Fibroblast of lung (primary cell): ENCODE results near the gene SPATS1. TPM values are rescaled to one million over a fixed set of nuclear protein-coding genes. Genes with fewer than 3 reads are reported as not detected.

ENCODE experiments used
- DNase-seq, 2 donors: peaks; one replicate each; pipeline versions ENCODE4 v3.0.0 to v3.0.0-alpha.2; 2010; ENCODE audit warnings: low read depth in 2 of 2
- H2AFZ ChIP-seq: 2 replicates; pipeline ENCODE4 v1.5.1; 2012; ENCODE audit warnings: low read length, control low read depth, inconsistent platforms
- H3K27ac ChIP-seq: 2 replicates; pipeline ENCODE4 v1.5.1; 2011; ENCODE audit warnings: low read length, control low read depth; ENCODE audit not compliant: insufficient read depth
- H3K27me3 ChIP-seq: 2 replicates; pipeline ENCODE4 v1.5.1; 2011; ENCODE audit warnings: mild to moderate bottlenecking, low read length; ENCODE audit not compliant: control insufficient read depth, insufficient read depth
- H3K36me3 ChIP-seq: 2 replicates; pipeline ENCODE4 v1.5.1; 2011; ENCODE audit warnings: low read length; ENCODE audit not compliant: control insufficient read depth, insufficient read depth
- H3K4me1 ChIP-seq: 2 replicates; pipeline ENCODE4 v1.5.1; 2011; ENCODE audit warnings: low read length; ENCODE audit not compliant: control insufficient read depth, insufficient read depth; ENCODE audit errors: extremely low read depth
- H3K4me2 ChIP-seq: 2 replicates; pipeline ENCODE4 v1.5.1; 2011; ENCODE audit warnings: low read length, control low read depth; ENCODE audit not compliant: insufficient read depth; ENCODE audit errors: extremely low read depth
- H3K4me3 ChIP-seq, 4 experiments: fragments of 200-600 bp in 1 of 4; sonication (generic) in 1 of 4; replicated peaks in 1 of 4; 2 replicates each; pipeline ENCODE4 v1.5.1; 2011 to 2016; ENCODE audit warnings: low read length in 4 of 4, low read depth in 3 of 4, mild to moderate bottlenecking in 3 of 4, control low read depth in 2 of 4, inconsistent platforms in 1 of 4, mixed read lengths in 1 of 4; ENCODE audit not compliant: insufficient read depth in 1 of 4; ENCODE audit errors: control extremely low read depth in 1 of 4
- H3K79me2 ChIP-seq: 2 replicates; pipeline ENCODE4 v1.5.1; 2012; ENCODE audit warnings: mild to moderate bottlenecking, low read length, inconsistent platforms; ENCODE audit not compliant: control insufficient read depth, insufficient read depth
- H3K9ac ChIP-seq: 2 replicates; pipeline ENCODE4 v1.5.1; 2011; ENCODE audit warnings: mild to moderate bottlenecking, low read length, control low read depth; ENCODE audit not compliant: insufficient read depth
- H3K9me3 ChIP-seq: 2 replicates; pipeline ENCODE4 v1.5.1; 2012; ENCODE audit warnings: low read depth, low read length; ENCODE audit not compliant: control insufficient read depth, insufficient read depth
- H4K20me1 ChIP-seq: 2 replicates; pipeline ENCODE4 v1.5.1; 2011; ENCODE audit warnings: low read length; ENCODE audit not compliant: control insufficient read depth, insufficient read depth; ENCODE audit errors: extremely low read depth
- EZH2 ChIP-seq: IDR thresholded peaks from 2 replicates; pipeline ENCODE4 v1.5.1; 2012; ENCODE audit warnings: low read length, control low read depth, mild to moderate bottlenecking; ENCODE audit errors: missing control alignments
- polyA plus RNA-seq, 2 donors: library from polyadenylated mRNA; depleted of rRNA in 1 of 2; stranded (reverse) in 1 of 2; unstranded in 1 of 2; fragments of >200 nt; gene quantifications; 2 replicates each; pipeline ENCODE4 v1.2.1, GENCODE V29; 2011 to 2012; ENCODE audit warnings: missing spikeins in 1 of 2
- total RNA-seq: library from RNA; depleted of rRNA; stranded (reverse); fragments of >200 nt; gene quantifications from 2 replicates; pipeline ENCODE4 v1.2.1, GENCODE V29; 2014
- TF ChIP-seq, protein P1 (sequence below), 2 donors: IDR thresholded peaks in 1 of 2; conservative IDR thresholded peaks in 1 of 2; 1 replicate in 1 of 2; 2 replicates in 1 of 2; pipeline ENCODE4 v1.5.1; 2011 to 2012; ENCODE audit warnings: low read length in 2 of 2, control low read depth in 1 of 2, inconsistent platforms in 1 of 2, low read depth in 1 of 2, mild to moderate bottlenecking in 1 of 2

Gene SPATS1
- total and polyA plus RNA-seq, 2 donors (not counting 1 experiment from before 2014, with no cell fraction given), result under 0.01 TPM; not detected in 1

DNA sequence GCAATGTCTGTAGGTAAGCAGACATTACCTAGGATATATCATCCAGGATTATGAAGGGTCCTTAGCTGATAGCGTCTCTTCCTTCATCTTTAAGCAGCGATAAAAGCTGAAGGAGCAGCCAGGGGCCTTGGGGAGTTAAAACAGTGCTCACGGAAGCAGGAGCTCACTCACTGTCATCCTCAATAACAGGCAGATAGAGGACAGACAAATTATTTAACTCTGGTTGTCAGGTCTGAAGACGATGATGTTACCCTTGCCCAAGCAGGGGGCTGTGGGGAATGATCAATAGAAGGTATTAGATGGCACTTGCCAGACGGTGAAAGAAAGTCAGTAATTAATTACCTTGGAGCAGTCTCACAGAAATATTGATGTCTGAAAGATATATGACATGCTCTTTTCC lies 12.6 kb upstream of the SPATS1 start:
- peaks cover 19% of the 10 kb centered on the region for H3K27me3 ChIP-seq
- H3K27ac ChIP-seq, result no peak overlapping the region
- no peaks in the 10 kb centered on the region for H3K36me3 ChIP-seq
- DNase-seq, result no peak
- no peaks in the 10 kb centered on the region for H3K79me2 ChIP-seq
- H3K9me3 ChIP-seq, result no peaks in the 10 kb centered on the region
- no peak overlapping the region for H2AFZ ChIP-seq
- H3K4me2 ChIP-seq, result no peak overlapping the region
- H4K20me1 ChIP-seq, result no peaks in the 10 kb centered on the region
- no peak overlapping the region for H3K9ac ChIP-seq
- no peaks in the 10 kb centered on the region for H3K4me1 ChIP-seq
- TF ChIP-seq, protein P1, sequence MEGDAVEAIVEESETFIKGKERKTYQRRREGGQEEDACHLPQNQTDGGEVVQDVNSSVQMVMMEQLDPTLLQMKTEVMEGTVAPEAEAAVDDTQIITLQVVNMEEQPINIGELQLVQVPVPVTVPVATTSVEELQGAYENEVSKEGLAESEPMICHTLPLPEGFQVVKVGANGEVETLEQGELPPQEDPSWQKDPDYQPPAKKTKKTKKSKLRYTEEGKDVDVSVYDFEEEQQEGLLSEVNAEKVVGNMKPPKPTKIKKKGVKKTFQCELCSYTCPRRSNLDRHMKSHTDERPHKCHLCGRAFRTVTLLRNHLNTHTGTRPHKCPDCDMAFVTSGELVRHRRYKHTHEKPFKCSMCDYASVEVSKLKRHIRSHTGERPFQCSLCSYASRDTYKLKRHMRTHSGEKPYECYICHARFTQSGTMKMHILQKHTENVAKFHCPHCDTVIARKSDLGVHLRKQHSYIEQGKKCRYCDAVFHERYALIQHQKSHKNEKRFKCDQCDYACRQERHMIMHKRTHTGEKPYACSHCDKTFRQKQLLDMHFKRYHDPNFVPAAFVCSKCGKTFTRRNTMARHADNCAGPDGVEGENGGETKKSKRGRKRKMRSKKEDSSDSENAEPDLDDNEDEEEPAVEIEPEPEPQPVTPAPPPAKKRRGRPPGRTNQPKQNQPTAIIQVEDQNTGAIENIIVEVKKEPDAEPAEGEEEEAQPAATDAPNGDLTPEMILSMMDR (conservative IDR thresholded peaks at IDR 0.05 in 1 of 2, IDR thresholded peaks at IDR 0.05 in 1 of 2; ENCODE audit: low read depth in 1 of 2, low read length in 2 of 2), result no peak
- TF ChIP-seq EZH2, result no peak
- H3K4me3 ChIP-seq, result no peak overlapping the region

DNA sequence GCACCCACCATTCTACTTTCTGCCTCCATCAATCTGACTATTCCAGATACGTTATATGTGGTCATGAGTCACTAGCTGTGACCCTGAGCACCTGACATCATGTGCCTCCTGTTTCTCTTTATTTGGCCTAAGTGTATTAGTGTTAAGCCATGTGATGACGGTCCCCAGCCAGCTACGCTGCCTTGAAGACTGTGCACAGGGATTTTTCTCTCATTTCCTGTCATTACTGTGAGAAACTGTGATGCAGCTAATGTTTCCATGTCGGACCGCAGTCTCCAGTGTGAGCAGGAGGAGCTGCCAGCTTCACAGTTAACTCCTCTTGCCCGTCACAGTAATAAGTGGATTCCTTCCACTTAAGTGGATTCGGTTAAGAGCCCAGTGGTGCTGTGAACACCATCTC lies 9.9 kb upstream of the SPATS1 start:
- no peak for TF ChIP-seq EZH2
- TF ChIP-seq, protein P1 (conservative IDR thresholded peaks at IDR 0.05 in 1 of 2, IDR thresholded peaks at IDR 0.05 in 1 of 2; ENCODE audit: low read depth in 1 of 2, low read length in 2 of 2), result no peak
- Histone ChIP-seq H3K4me1 (no peaks in the 10 kb centered on the region), H3K4me2 (no peak overlapping the region), H3K4me3 (no peak overlapping the region), H4K20me1 (no peaks in the 10 kb centered on the region), H3K27ac (no peak overlapping the region), H3K79me2 (no peaks in the 10 kb centered on the region), H3K27me3 (peaks cover 25% of the 10 kb centered on the region), H3K9ac (no peak overlapping the region), H3K9me3 (no peaks in the 10 kb centered on the region), H3K36me3 (no peaks in the 10 kb centered on the region), H2AFZ (no peak overlapping the region)
- peak in 1 of 2 donors; percentile 32 for DNase-seq

- H3K4me1 ChIP-seq, result no peaks in the 10 kb centered on the region
- H3K27me3 ChIP-seq, result peaks cover 26% of the 10 kb centered on the region
- H3K27ac ChIP-seq, result no peak overlapping the region
- no peaks in the 10 kb centered on the region for H3K9me3 ChIP-seq
- no peaks in the 10 kb centered on the region for H4K20me1 ChIP-seq
- H3K4me2 ChIP-seq, result no peak overlapping the region
- H3K36me3 ChIP-seq, result no peaks in the 10 kb centered on the region
- H2AFZ ChIP-seq, result no peak overlapping the region
- TF ChIP-seq, protein P1 (conservative IDR thresholded peaks at IDR 0.05 in 1 of 2, IDR thresholded peaks at IDR 0.05 in 1 of 2; ENCODE audit: low read depth in 1 of 2, low read length in 2 of 2), result no peak
- no peak for TF ChIP-seq EZH2
- DNase-seq, result no peak
- H3K4me3 ChIP-seq, result no peak overlapping the region
- no peaks in the 10 kb centered on the region for H3K79me2 ChIP-seq
- no peak overlapping the region for H3K9ac ChIP-seq
Measured at GRCh38 chr6:44333273-44333919, 9.1 kb upstream of the SPATS1 start.
